ENCODE results near the gene STC2. TPM values are rescaled to one million over a fixed set of nuclear protein-coding genes. Genes with fewer than 3 reads are reported as not detected.
A peak's percentile ranks its signal among the peaks of the same experiment; 100 is the strongest.

The STC2 gene
- total and polyA plus RNA-seq, 10 of the 15 experiments (the other 5 are each of a cell fraction or from before 2014, with no cell fraction given), result 0.05 to 4.8 (median 2.0) TPM

DNA sequence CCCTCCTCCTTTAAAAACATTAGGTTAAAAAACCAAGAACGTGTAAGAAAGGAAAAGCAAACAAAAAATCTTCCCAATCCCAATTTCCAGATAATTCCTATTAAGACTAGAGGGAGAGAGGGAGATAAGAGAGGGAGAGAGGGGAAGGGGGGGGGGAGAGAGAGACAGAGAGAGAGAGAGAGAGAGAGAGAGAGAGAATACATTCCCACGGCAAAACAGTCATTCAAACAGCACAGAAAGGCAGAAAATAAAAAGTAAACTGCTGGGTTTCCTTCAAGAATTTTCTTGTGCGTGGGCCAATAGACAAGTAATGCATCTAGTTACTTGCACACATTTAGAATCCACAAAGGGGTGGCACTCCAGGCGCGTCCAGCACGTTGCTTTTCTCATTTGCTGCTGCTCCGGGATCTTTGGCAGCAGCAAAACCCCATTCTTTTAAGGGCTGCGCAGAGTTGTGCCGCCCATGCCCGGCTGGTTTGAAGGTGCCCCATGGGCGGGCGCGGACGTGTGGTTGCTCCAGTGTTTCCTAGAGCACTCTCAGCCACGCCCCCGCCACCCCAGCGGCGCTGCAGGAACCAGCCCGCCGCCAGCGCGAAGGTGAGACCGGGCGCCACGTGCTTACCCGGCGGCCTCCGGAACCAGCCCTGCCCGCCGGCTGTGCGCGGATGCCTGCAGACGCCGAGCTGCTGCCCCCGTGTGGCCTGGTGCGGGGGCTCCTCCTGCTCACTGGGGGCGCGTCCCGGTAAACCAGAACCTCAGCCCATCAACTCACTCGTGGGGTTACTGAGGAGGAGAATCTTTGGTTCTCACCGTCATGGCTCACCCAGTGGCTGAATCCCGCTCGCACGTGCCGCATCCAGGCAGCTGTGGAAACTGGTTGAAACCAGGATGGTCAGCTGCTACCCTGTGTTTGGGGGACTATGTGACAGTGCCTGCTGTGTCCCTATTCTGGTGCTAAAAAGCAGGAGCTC lies 44.6 kb downstream of the STC2 start (continued):
- TF ChIP-seq EZH2 (IDR thresholded peaks at IDR 0.05; ENCODE audit: borderline replicate concordance, control insufficient read depth, low read depth, low read length) (no peak), NR2C1 (IDR thresholded peaks at IDR 0.05) (no peak), CBX5 (IDR thresholded peaks at IDR 0.05; ENCODE audit: low read depth) (0 out of 2 replicates have a peak, but pooled peaks have one; percentile 37), RAD21 (IDR thresholded peaks at IDR 0.05; ENCODE audit: insufficient read depth, low read depth, low read length) (peak; percentile 73), ATF2 (IDR thresholded peaks at IDR 0.05; ENCODE audit: low read length) (no peak), FOXK2 (IDR thresholded peaks at IDR 0.05) (no peak), ZNF274 (IDR thresholded peaks at IDR 0.05; ENCODE audit: insufficient read depth, insufficient read length) (no peak), HDAC6 (IDR thresholded peaks at IDR 0.05; ENCODE audit: unreplicated experiment) (no peak), POLR2AphosphoS2 (IDR thresholded peaks at IDR 0.05; ENCODE audit: low read depth, low read length) (no peak), EED (IDR thresholded peaks at IDR 0.05; ENCODE audit: low read depth) (no peak), BHLHE40 (IDR thresholded peaks at IDR 0.05; ENCODE audit: borderline replicate concordance in 1 of 2, low read depth in 2 of 2, low read length in 1 of 2) (peak; percentile 47 to 70; a peak in 3 of 4 replicates), NR2C2 (IDR thresholded peaks at IDR 0.05; ENCODE audit: borderline replicate concordance, control insufficient read depth, insufficient read length, low read depth) (no peak), SMC3 (IDR thresholded peaks at IDR 0.05; ENCODE audit: borderline replicate concordance, low read length) (peak; percentile 53), ZNF384 (IDR thresholded peaks at IDR 0.05; ENCODE audit: borderline replicate concordance, low read depth, low read length) (no peak), CUX1 (IDR thresholded peaks at IDR 0.05; ENCODE audit: insufficient replicate concordance, low read depth, low read length) (no peak), BRCA1 (IDR thresholded peaks at IDR 0.05; ENCODE audit: low read depth, low read length) (no peak), RELA (IDR thresholded peaks at IDR 0.05; ENCODE audit: borderline replicate concordance, partially characterized antibody) (no peak), CHD4 (IDR thresholded peaks at IDR 0.05) (no peak)
- TF ChIP-seq, protein P1, sequence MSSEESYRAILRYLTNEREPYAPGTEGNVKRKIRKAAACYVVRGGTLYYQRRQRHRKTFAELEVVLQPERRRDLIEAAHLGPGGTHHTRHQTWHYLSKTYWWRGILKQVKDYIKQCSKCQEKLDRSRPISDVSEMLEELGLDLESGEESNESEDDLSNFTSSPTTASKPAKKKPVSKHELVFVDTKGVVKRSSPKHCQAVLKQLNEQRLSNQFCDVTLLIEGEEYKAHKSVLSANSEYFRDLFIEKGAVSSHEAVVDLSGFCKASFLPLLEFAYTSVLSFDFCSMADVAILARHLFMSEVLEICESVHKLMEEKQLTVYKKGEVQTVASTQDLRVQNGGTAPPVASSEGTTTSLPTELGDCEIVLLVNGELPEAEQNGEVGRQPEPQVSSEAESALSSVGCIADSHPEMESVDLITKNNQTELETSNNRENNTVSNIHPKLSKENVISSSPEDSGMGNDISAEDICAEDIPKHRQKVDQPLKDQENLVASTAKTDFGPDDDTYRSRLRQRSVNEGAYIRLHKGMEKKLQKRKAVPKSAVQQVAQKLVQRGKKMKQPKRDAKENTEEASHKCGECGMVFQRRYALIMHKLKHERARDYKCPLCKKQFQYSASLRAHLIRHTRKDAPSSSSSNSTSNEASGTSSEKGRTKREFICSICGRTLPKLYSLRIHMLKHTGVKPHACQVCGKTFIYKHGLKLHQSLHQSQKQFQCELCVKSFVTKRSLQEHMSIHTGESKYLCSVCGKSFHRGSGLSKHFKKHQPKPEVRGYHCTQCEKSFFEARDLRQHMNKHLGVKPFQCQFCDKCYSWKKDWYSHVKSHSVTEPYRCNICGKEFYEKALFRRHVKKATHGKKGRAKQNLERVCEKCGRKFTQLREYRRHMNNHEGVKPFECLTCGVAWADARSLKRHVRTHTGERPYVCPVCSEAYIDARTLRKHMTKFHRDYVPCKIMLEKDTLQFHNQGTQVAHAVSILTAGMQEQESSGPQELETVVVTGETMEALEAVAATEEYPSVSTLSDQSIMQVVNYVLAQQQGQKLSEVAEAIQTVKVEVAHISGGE (CRISPR knock-in tag; IDR thresholded peaks at IDR 0.05), result no peak

All from GM12878 (cell line).